ENCODE measurements around the gene SMIM10L1.

- TF ChIP-seq POLR2A (IDR thresholded peaks at IDR 0.05; ENCODE audit: low read length) = no peak
- no peak for TF ChIP-seq GATA1 (IDR thresholded peaks at IDR 0.05; ENCODE audit: low read depth, low read length)
Measured at GRCh38 chr12:11136075-11136474, 34.9 kb upstream of the SMIM10L1 start.

All from erythroblast (primary cell).